ENCODE results near the gene KLF7. TPM values are rescaled to one million over a fixed set of nuclear protein-coding genes. Genes with fewer than 3 reads are reported as not detected.

KLF7 gene
- polyA plus RNA-seq, 3 donors: 9.4 to 40.7 (median 10.3) TPM

- H3K27me3 Mint-ChIP-seq (ENCODE audit: low read depth in 3 of 3): peaks cover 0 to 2% (median 1%) of the 10 kb centered on the region in 3 donors
- Histone ChIP-seq H3K9ac (ENCODE audit: insufficient read depth, low read length, poor library complexity, severe bottlenecking) (peak overlapping the region; percentile 98), H3K27ac (ENCODE audit: low read depth in 1 of 2, low read length in 2 of 2) (peak overlapping the region; percentile 92 to 96), H4K20me1 (ENCODE audit: insufficient read depth, low read length) (peaks cover 16% of the 10 kb centered on the region), H3K36me3 (replicated peaks in 1 of 2; ENCODE audit: control insufficient read depth in 1 of 2, insufficient read depth in 2 of 2, low read length in 2 of 2) (no peaks in the 10 kb centered on the region), H2AFZ (ENCODE audit: insufficient read depth, low read depth, low read length, poor library complexity, severe bottlenecking) (peak overlapping the region; percentile 3), H3K9me3 (replicated peaks in 1 of 2; ENCODE audit: control insufficient read depth in 1 of 2, insufficient read depth in 1 of 2, low read length in 2 of 2) (no peaks in the 10 kb centered on the region), H3K79me2 (ENCODE audit: insufficient read depth, low read length) (peaks cover 37% of the 10 kb centered on the region), H3K4me1 (ENCODE audit: control insufficient read depth in 1 of 2, insufficient read depth in 2 of 2, low read length in 2 of 2) (peaks cover 32 to 37% of the 10 kb centered on the region in 2 donors), H3K4me3 (replicated peaks in 1 of 3; ENCODE audit: low read depth in 2 of 3, low read length in 3 of 3) (peak overlapping the region; percentile 45 to 91 (median 80)), H3K4me2 (replicated peaks; ENCODE audit: extremely low read depth, low read length, poor library complexity, severe bottlenecking) (peak overlapping the region; percentile 85), H3K27me3 (ENCODE audit: control insufficient read depth in 2 of 2, insufficient read depth in 2 of 2, low read length in 2 of 2) (no peaks in the 10 kb centered on the region)
- H3K36me3 Mint-ChIP-seq: peaks cover 3 to 10% of the 10 kb centered on the region in 2 donors
- H3K4me3 Mint-ChIP-seq: peak overlapping the region; percentile 97
- peaks cover 0 to 3% (median 0%) of the 10 kb centered on the region in 7 donors for H3K9me3 Mint-ChIP-seq
- peaks cover 35% of the 10 kb centered on the region for H3K4me1 Mint-ChIP-seq
- peak overlapping the region; percentile 99 to 100 (median 100) for H3K27ac Mint-ChIP-seq
- intact Hi-C loops (cut with micrococcal nuclease): loop anchor here (5.0 to 10.0 kb wide), 4 partner anchors 35 to 337 kb away; no protein-coding TSS in a partner anchor
- DNase-seq: peak; percentile 87 to 95 (median 88)
- no peak for TF ChIP-seq CTCF (IDR thresholded peaks at IDR 0.05)
- 0% methylated on average over 4 of the region's 18 CpGs for WGBS (ENCODE audit: insufficient coverage)
Observed at GRCh38 chr2:207167099-207167923, 1.6 kb upstream of the KLF7 start.

- Histone ChIP-seq H3K4me2 (replicated peaks; ENCODE audit: extremely low read depth, low read length, poor library complexity, severe bottlenecking) (peak overlapping the region; percentile 85), H4K20me1 (ENCODE audit: insufficient read depth, low read length) (peaks cover 23% of the 10 kb centered on the region), H3K9me3 (replicated peaks in 1 of 2; ENCODE audit: control insufficient read depth in 1 of 2, insufficient read depth in 1 of 2, low read length in 2 of 2) (no peaks in the 10 kb centered on the region), H3K27me3 (ENCODE audit: control insufficient read depth in 2 of 2, insufficient read depth in 2 of 2, low read length in 2 of 2) (no peaks in the 10 kb centered on the region), H3K36me3 (replicated peaks in 1 of 2; ENCODE audit: control insufficient read depth in 1 of 2, insufficient read depth in 2 of 2, low read length in 2 of 2) (no peaks in the 10 kb centered on the region), H3K9ac (ENCODE audit: insufficient read depth, low read length, poor library complexity, severe bottlenecking) (peak overlapping the region; percentile 98), H3K79me2 (ENCODE audit: insufficient read depth, low read length) (peaks cover 45% of the 10 kb centered on the region), H2AFZ (ENCODE audit: insufficient read depth, low read depth, low read length, poor library complexity, severe bottlenecking) (peak overlapping the region; percentile 3), H3K4me1 (ENCODE audit: control insufficient read depth in 1 of 2, insufficient read depth in 2 of 2, low read length in 2 of 2) (peaks cover 39 to 43% of the 10 kb centered on the region in 2 donors), H3K4me3 (replicated peaks in 1 of 3; ENCODE audit: low read depth in 2 of 3, low read length in 3 of 3) (peak overlapping the region; percentile 45 to 91 (median 80)), H3K27ac (ENCODE audit: low read depth in 1 of 2, low read length in 2 of 2) (peak overlapping the region; percentile 92 to 96)
- peak; percentile 63 to 73 (median 65) for DNase-seq
- Mint-ChIP-seq H3K36me3 (peaks cover 8 to 17% of the 10 kb centered on the region in 2 donors), H3K27me3 (ENCODE audit: low read depth in 3 of 3) (peaks cover 0 to 2% (median 1%) of the 10 kb centered on the region in 3 donors), H3K4me1 (peaks cover 41% of the 10 kb centered on the region), H3K27ac (peak overlapping the region; percentile 99 to 100 (median 100)), H3K9me3 (peaks cover 0 to 3% (median 0%) of the 10 kb centered on the region in 7 donors), H3K4me3 (peak overlapping the region; percentile 97)
- intact Hi-C loops (cut with micrococcal nuclease): loop anchor here (5.0 to 10.0 kb wide), 4 partner anchors 34 to 338 kb away; no protein-coding TSS in a partner anchor
- TF ChIP-seq CTCF (IDR thresholded peaks at IDR 0.05): peak; percentile 31
- under 1% methylated on average over 80 of the region's 86 CpGs for WGBS (ENCODE audit: insufficient coverage)
Observed at GRCh38 chr2:207166349-207167098, 776 bp upstream of the KLF7 start.

All from CD14-positive monocyte (primary cell).